Measurements from ENCODE around the gene CENPK. TPM values are rescaled to one million over a fixed set of nuclear protein-coding genes. Genes with fewer than 3 reads are reported as not detected.

Gene CENPK
- polyA plus RNA-seq, 3 donors = 30.3 to 41.9 (median 33.2) TPM

GRCh38 chr5:65475895-65476294 is 87.1 kb downstream of the CENPK start:
- DNase-seq (ENCODE audit: extremely low read depth in 1 of 11, low read depth in 9 of 11, low spot score in 4 of 11) = no peak

DNA sequence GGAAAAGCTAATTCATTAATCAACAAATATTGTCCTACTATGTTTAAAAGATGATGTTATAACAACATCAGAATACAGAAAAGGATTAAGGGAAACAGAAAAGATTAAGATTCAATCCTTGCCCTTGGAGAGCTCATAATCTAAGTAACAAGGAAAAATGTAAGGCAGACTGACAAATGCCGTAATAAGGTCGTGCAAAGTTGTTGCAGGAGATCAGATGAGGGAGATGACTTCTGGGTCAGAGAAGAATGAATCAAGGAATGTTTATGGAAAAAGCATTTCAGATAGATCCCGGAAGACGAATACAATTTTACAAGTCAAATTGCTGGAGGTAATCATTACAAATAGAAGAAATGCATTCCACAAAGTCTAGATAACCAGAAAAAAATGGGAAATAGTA is 87.6 kb downstream of the CENPK start:
- no peak for DNase-seq (ENCODE audit: extremely low read depth in 1 of 11, low read depth in 9 of 11, low spot score in 4 of 11)

DNA sequence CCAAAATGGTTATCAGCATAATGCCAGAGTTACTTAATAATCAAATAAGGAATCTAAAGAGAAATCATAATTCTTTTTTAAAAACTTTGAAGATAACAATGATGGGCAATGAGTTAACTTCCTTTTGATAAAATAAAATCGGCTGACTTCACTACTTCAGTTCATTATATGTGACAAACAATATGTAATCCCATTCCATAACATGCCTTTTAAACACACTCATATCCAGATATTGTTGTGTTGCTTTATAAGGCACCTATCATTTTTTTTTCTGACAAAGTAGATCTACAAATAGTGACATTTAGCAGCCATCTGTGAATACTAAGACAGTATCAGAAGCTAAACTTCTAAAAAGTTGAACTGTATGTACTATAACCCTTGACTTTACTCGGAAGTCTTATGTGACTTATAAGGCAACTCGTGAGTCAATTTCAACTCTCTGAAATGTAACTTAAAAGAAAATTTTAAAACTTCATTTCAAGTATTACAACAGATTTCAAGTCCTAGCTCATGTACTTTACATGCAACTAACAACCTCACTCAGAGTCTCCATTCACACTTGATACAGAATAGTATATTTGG is 88.7 kb downstream of the CENPK start:
- DNase-seq (ENCODE audit: extremely low read depth in 1 of 11, low read depth in 9 of 11, low spot score in 4 of 11) = no peak

GRCh38 chr5:65468633-65469032 is 94.3 kb downstream of the CENPK start:
- DNase-seq (ENCODE audit: extremely low read depth in 1 of 11, low read depth in 9 of 11, low spot score in 4 of 11) = no peak

Other genes with a start within 250 kb of the CENPK start
- 1 to 10 TPM; 2.1 to 3.5 (median 3.2) TPM for gene ADAMTS6, start 81.2 kb downstream of the CENPK start, polyA plus RNA-seq (ENCODE audit: insufficient read length in 3 of 3)
- gene PPWD1, start 128 bp upstream of the CENPK start, polyA plus RNA-seq (ENCODE audit: insufficient read length in 3 of 3) = 10 to 100 TPM; 60.1 to 98.9 (median 83.2) TPM
- gene TRIM23, start 61.2 kb upstream of the CENPK start, polyA plus RNA-seq (ENCODE audit: insufficient read length in 3 of 3) = 10 to 100 TPM; 21.0 to 25.2 (median 24.4) TPM
- 1 to 10 TPM; 3.1 to 4.2 (median 3.2) TPM for gene SHLD3, start 61.9 kb upstream of the CENPK start, polyA plus RNA-seq (ENCODE audit: insufficient read length in 3 of 3)
- gene TRAPPC13, start 61.9 kb upstream of the CENPK start, polyA plus RNA-seq (ENCODE audit: insufficient read length in 3 of 3) = 10 to 100 TPM; 25.7 to 35.9 (median 32.4) TPM
- gene SGTB, start 158.9 kb upstream of the CENPK start, polyA plus RNA-seq (ENCODE audit: insufficient read length in 3 of 3) = 1 to 10 TPM; 7.8 to 9.3 (median 9.0) TPM
- 10 to 100 TPM; 37.4 to 39.7 (median 37.6) TPM for gene NLN, start 159.0 kb upstream of the CENPK start, polyA plus RNA-seq (ENCODE audit: insufficient read length in 3 of 3)

Measured in renal cortex interstitium (tissue), 11 donors.